DOHH2 (cell line): ENCODE measurements around the gene GALNT17.

Experiments used
- CTCF ChIP-seq: fragments of 200-600 bp; sonication (generic); IDR thresholded peaks from one replicate; pipeline ENCODE4 v1.5.1; 2014; ENCODE audit warnings: antibody characterized with exemption, mild to moderate bottlenecking, low read depth, low read length; ENCODE audit not compliant: poor library complexity, severe bottlenecking
- EZH2phosphoT487 ChIP-seq: fragments of 200-600 bp; sonication (generic); IDR thresholded peaks from 2 replicates; pipeline ENCODE4 v1.6.1; 2017; ENCODE audit warnings: borderline replicate concordance, mild to moderate bottlenecking, antibody characterized with exemption, low read length, moderate library complexity, mixed read lengths

GRCh38 chr7:71580027-71580426 is 448.1 kb downstream of the GALNT17 start:
- TF ChIP-seq CTCF (no peak), EZH2phosphoT487 (no peak)
